GM12878 (cell line): ENCODE measurements around the gene MCFD2. TPM values are rescaled to one million over a fixed set of nuclear protein-coding genes. Genes with fewer than 3 reads are reported as not detected.

Experiments
- ASH2L ChIP-seq: fragments of 300-600, 200-600 bp; sonication (generic); IDR thresholded peaks from 2 replicates; pipeline ENCODE4 v1.6.1; 2017; ENCODE audit warnings: low read depth, mild to moderate bottlenecking, borderline replicate concordance
- CHD2 ChIP-seq: IDR thresholded peaks from 2 replicates; pipeline ENCODE4 v1.6.1; 2011; ENCODE audit warnings: low read depth, low read length, improper control_type of control experiment, borderline replicate concordance
- CHD4 ChIP-seq: fragments of 200-600 bp; sonication (generic); IDR thresholded peaks from 2 replicates; pipeline ENCODE4 v1.6.1; 2016; ENCODE audit warnings: mild to moderate bottlenecking
- EP300 ChIP-seq, 2 experiments: fragments of 150-350 bp in 1 of 2; IDR thresholded peaks; 2 replicates each; pipeline ENCODE4 v1.6.1; 2011 to 2012; ENCODE audit warnings: low read depth in 2 of 2, low read length in 2 of 2, borderline replicate concordance in 1 of 2, improper control_type of control experiment in 1 of 2, inconsistent platforms in 1 of 2; ENCODE audit not compliant: control insufficient read depth in 1 of 2
- FOXM1 ChIP-seq: IDR thresholded peaks from 2 replicates; pipeline ENCODE4 v1.6.1; 2012; ENCODE audit warnings: low read depth, mild to moderate bottlenecking, inconsistent platforms, low read length, moderate library complexity
- LARP7 ChIP-seq: fragments of 450-650 bp; IDR thresholded peaks from 2 replicates; pipeline ENCODE4 v1.6.1; 2017; ENCODE audit warnings: mild to moderate bottlenecking
- MTA2 ChIP-seq: fragments of 450-650 bp; IDR thresholded peaks from 2 replicates; pipeline ENCODE4 v1.6.1; 2016; ENCODE audit warnings: low read depth, mild to moderate bottlenecking, moderate library complexity
- TAF1 ChIP-seq: IDR thresholded peaks from 2 replicates; pipeline ENCODE4 v1.6.1; 2011; ENCODE audit warnings: mild to moderate bottlenecking, low read depth, low read length, borderline replicate concordance
- polyA plus RNA-seq, 11 experiments: library from polyadenylated mRNA; depleted of rRNA in 4 of 11; unstranded in 6 of 11; stranded (reverse) in 5 of 11; fragments of >200 nt; fragmentation: Nextera tagmentation in 4 of 11; fragmentation: Illumina TruSeq in 1 of 11; extraction: Ambion mirVana in 4 of 11; extraction: Trizol in 1 of 11; gene quantifications; 1 replicate in 1 of 11; 2 replicates in 10 of 11; pipeline versions ENCODE4 v1.2.1 to v1.2.3, GENCODE V29; 2011 to 2016; ENCODE audit warnings: inconsistent platforms in 2 of 11, missing spikeins in 2 of 11, low read depth in 1 of 11
- total RNA-seq, 4 experiments: library from RNA; depleted of rRNA in 3 of 4; stranded (reverse); fragments of >200 nt in 3 of 4; fragmentation: Illumina TruSeq in 1 of 4; extraction: Trizol in 1 of 4; gene quantifications; 2 replicates each; pipeline versions ENCODE4 v1.2.1 to v1.2.3, GENCODE V29; 2013 to 2021
- TF ChIP-seq, protein P1 (sequence below): IDR thresholded peaks from 2 replicates; pipeline ENCODE4 v1.6.1; 2011; ENCODE audit warnings: borderline replicate concordance, low read depth, mild to moderate bottlenecking, moderate library complexity, low read length; ENCODE audit not compliant: insufficient read depth, poor library complexity, severe bottlenecking

MCFD2 gene
- total and polyA plus RNA-seq, 10 of the 15 experiments (the other 5 are each of a cell fraction or from before 2014, with no cell fraction given) = 35.0 to 57.3 (median 40.3) TPM

DNA sequence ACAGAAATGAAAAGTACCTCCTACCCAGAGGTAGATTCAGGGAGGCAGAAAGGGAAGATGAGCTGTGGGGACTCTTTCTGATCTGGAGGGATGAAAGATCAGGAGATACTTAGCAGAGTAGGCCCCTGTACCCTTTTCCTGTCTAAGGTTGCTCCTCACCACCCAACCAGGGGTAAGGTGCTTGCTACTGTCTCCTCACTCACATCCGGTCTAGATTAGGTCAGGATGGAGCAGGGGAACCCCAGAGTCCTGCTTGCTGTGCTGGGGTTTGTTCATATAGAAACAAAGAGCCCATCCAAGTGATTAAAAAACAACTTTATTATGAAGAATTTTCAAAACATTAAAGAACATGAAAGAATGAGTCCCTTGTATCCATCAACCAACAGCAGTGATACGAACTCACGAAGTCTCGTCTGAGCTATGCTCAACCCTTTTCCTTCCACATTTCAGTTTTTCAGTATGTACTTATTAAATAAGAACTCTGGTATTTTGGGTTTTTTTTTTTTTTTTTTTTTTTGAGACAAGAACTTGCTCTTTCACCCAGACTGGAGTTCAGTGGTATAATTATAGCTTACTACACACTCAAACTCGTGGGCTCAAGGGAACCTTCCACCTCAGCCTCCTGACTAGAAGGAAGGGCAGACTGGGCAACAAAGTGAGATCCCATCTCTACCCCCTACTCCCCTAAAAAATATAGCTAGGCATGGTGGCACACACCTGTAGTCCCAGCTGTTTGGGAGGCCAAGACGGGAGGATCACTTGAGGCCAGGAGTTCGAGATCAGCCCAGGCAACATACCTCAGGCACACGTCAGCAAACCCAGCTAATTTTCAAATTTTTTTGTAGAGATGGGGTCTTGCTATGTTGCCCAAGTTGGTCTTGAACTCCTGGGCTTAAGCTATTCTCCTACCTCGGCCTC, 28.5 kb upstream of the MCFD2 start (continued):
- TF ChIP-seq CHD4 (no peak), FOXM1 (peak; percentile 66; the same call in 1 of the 2 replicates), ASH2L (no peak), LARP7 (no peak), CHD2 (no peak), MTA2 (peak; percentile 79), TAF1 (peak; percentile 43; the same call in 1 of the 2 replicates), EP300 (IDR thresholded peaks at IDR 0.05; ENCODE audit: borderline replicate concordance in 1 of 2, control insufficient read depth in 1 of 2, low read depth in 2 of 2, low read length in 2 of 2) (peak in 1 of 2 experiments; percentile 39; a peak in 1 of 4 replicates)
- TF ChIP-seq, protein P1, sequence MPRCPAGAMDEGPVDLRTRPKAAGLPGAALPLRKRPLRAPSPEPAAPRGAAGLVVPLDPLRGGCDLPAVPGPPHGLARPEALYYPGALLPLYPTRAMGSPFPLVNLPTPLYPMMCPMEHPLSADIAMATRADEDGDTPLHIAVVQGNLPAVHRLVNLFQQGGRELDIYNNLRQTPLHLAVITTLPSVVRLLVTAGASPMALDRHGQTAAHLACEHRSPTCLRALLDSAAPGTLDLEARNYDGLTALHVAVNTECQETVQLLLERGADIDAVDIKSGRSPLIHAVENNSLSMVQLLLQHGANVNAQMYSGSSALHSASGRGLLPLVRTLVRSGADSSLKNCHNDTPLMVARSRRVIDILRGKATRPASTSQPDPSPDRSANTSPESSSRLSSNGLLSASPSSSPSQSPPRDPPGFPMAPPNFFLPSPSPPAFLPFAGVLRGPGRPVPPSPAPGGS = peak; percentile 6
